ENCODE results near the gene BMP8A. TPM values are rescaled to one million over a fixed set of nuclear protein-coding genes. Genes with fewer than 3 reads are reported as not detected.

The BMP8A gene
- total RNA-seq, 2 donors from 2014 or later, result 5.4 to 9.4 TPM

DNA sequence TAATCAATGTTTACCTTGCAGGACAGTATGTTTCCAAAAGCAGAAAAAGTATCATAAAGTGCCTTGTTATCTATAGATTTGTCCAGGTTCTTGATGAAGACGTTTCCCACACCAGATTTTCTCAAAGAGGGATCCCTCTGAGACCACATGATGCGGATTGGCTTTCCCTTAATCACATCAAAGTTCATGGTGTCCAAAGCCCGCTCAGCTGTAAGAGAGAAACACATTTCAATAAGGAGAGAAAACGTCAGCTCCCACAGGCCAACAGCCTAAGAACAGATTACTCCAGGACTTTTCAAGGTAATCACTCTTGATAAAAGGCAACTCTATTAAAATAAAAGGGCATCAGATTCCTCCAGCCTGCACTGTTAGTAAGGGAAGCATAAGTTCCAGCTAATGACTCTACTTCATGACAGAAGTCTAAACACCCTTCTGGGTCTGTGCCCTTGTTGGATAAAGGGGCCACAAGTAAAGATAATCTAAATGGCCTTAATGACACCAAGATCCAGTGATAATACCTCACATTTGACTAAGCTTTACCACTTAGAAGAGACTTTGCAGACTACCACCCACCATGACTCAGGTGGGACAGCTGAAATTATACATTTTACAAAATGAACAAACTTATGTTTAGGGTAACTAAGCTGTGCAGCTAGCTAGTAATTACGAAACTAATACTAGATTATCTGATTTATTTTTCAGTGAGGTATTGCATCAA, 81.1 kb downstream of the BMP8A start:
- H3K4me3 ChIP-seq, result no peak overlapping the region
- 63% methylated on average over 5 of the region's 5 CpGs for WGBS
- H3K4me1 ChIP-seq (replicated peaks), result peaks cover 16% of the 10 kb centered on the region

DNA sequence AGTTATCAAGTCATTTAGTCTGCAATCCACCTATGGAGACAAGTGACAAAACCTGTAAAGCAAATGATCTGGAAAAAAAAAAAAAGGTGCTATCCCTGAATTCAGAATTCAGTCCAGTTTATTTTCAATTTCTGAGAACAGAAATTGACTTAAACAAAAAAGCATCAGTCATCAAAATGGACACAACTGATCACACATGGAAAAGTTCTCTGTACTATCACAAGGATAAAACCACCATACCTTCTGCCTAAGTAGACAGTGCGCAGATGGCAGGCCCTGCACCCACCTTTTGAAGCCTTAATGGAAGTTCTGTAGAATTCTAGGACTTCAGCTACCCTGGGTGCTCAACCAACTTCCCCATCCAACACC, 81.6 kb downstream of the BMP8A start:
- Histone ChIP-seq H3K9me3 (no peaks in the 10 kb centered on the region), H3K27me3 (replicated peaks; ENCODE audit: insufficient read depth) (no peaks in the 10 kb centered on the region), H3K27ac (no peak overlapping the region), H3K4me3 (no peak overlapping the region), H3K36me3 (peaks cover 15 to 21% of the 10 kb centered on the region in 2 donors), H3K4me1 (replicated peaks) (peaks cover 16% of the 10 kb centered on the region)
- TF ChIP-seq POLR2AphosphoS5 (IDR thresholded peaks at IDR 0.05) (no peak), POLR2A (IDR thresholded peaks at IDR 0.05) (no peak)
- TF ChIP-seq, protein P1, sequence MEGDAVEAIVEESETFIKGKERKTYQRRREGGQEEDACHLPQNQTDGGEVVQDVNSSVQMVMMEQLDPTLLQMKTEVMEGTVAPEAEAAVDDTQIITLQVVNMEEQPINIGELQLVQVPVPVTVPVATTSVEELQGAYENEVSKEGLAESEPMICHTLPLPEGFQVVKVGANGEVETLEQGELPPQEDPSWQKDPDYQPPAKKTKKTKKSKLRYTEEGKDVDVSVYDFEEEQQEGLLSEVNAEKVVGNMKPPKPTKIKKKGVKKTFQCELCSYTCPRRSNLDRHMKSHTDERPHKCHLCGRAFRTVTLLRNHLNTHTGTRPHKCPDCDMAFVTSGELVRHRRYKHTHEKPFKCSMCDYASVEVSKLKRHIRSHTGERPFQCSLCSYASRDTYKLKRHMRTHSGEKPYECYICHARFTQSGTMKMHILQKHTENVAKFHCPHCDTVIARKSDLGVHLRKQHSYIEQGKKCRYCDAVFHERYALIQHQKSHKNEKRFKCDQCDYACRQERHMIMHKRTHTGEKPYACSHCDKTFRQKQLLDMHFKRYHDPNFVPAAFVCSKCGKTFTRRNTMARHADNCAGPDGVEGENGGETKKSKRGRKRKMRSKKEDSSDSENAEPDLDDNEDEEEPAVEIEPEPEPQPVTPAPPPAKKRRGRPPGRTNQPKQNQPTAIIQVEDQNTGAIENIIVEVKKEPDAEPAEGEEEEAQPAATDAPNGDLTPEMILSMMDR (IDR thresholded peaks at IDR 0.05), result no peak
- 100% methylated on average over 1 of the region's 1 CpG for WGBS
- DNase-seq (ENCODE audit: low spot score), result no peak
- intact Hi-C loops (cut with DNase I), result no loop called here

More for the DNA sequence above, 81.1 kb downstream of the BMP8A start:
- H3K36me3 ChIP-seq, result peaks cover 15 to 24% of the 10 kb centered on the region in 2 donors
- no peaks in the 10 kb centered on the region for H3K27me3 ChIP-seq (replicated peaks; ENCODE audit: insufficient read depth)
- no peak overlapping the region for H3K27ac ChIP-seq
- intact Hi-C loops (cut with DNase I), result no loop called here
- DNase-seq (ENCODE audit: low spot score), result no peak
- H3K9me3 ChIP-seq, result no peaks in the 10 kb centered on the region
- TF ChIP-seq POLR2AphosphoS5 (IDR thresholded peaks at IDR 0.05), result no peak
- no peak for TF ChIP-seq POLR2A (IDR thresholded peaks at IDR 0.05)
- TF ChIP-seq, protein P1 (IDR thresholded peaks at IDR 0.05), result no peak

DNA sequence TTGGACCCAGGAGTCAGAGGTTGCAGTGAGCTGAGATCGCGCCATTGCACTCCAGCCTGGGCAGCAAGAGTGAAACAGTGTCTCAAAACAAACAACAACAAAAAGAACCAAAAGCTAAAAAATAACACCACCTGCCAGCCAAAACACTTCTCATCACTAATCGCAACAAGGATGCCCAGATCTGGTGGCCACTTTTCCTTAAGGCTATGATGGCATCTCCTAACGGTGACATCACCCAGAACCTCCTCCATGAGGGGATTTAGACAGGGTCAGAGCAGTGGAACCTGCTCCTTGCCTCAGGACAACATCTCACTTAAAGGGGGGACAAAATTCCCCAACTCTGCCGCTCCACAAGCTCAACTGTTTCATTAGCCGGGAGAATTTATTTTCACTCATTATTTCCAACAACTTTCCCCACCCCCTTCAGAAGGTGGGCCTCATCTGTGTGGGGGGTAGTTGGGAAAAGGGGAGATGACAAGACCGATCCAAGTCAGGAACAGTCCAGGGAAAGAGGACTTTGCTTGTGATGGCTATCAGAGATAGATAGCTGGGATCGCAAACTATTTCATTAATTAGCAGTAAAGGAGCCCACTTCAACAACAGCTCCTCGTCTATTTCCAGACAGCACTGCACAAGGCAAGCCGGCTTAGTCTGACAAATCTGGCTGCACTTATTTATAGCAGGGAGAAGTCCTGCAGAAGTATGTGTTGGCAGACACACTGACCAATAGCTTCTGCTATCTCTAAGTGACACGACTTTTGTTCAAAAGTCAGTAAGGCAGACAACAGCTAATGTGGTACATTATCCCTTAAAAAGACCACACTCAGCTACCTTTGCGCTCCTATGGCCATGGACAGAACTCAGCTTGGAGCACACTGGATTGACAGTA, 82.5 kb downstream of the BMP8A start:
- WGBS, result 39% methylated on average over 12 of the region's 12 CpGs
- Histone ChIP-seq H3K4me3 (peak overlapping the region in 1 of 2 donors; percentile 78), H3K27me3 (replicated peaks; ENCODE audit: insufficient read depth) (no peaks in the 10 kb centered on the region)

DNA sequence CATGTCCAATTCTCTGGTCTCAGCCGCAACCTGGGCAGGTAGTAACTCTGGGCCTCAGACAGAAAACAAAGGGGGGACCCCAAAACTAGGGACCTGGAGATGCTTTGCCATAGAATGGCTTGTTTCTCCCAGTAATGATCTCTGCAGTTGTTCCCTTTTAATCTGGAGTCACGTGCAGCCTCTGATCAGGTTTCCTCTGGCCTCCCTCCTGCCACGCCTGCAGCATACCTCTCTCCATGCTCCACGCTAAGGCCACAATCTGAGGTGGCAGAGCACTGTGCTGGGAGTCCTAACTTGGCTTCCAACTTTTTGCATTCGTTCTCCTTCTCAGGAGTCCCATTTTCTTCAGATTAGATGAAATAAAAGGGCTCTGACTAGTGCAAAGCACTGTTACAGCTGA, 83.2 kb downstream of the BMP8A start:
- Histone ChIP-seq H3K27me3 (replicated peaks; ENCODE audit: insufficient read depth) (no peaks in the 10 kb centered on the region), H3K9me3 (no peaks in the 10 kb centered on the region), H3K36me3 (peaks cover 11 to 14% of the 10 kb centered on the region in 2 donors), H3K4me1 (replicated peaks) (peaks cover 16% of the 10 kb centered on the region), H3K4me3 (peak overlapping the region in 1 of 2 donors; percentile 78), H3K27ac (peak overlapping the region in 1 of 2 donors; percentile 78)
- intact Hi-C loops (cut with DNase I), result no loop called here
- no peak for TF ChIP-seq POLR2AphosphoS5 (IDR thresholded peaks at IDR 0.05)
- WGBS, result 33% methylated on average over 4 of the region's 5 CpGs
- peak; percentile 22 for DNase-seq (ENCODE audit: low spot score)

More for the DNA sequence above, 82.5 kb downstream of the BMP8A start:
- intact Hi-C loops (cut with DNase I), result no loop called here
- no peak for DNase-seq (ENCODE audit: low spot score)
- Histone ChIP-seq H3K36me3 (peaks cover 15 to 20% of the 10 kb centered on the region in 2 donors), H3K27ac (no peak overlapping the region), H3K9me3 (no peaks in the 10 kb centered on the region), H3K4me1 (replicated peaks) (peaks cover 16% of the 10 kb centered on the region)
- TF ChIP-seq POLR2A (IDR thresholded peaks at IDR 0.05), result no peak
- TF ChIP-seq POLR2AphosphoS5 (IDR thresholded peaks at IDR 0.05), result no peak
- TF ChIP-seq, protein P1 (IDR thresholded peaks at IDR 0.05), result no peak

Small RNA genes lying within 50 kb of the gene (small RNA-seq; reads per million reads assigned to genes)
- gene SNORA55, result 1.9 to 3.8 reads per million in 2 donors

Other genes with a start within 250 kb of the BMP8A start
- gene PABPC4, start 85.2 kb downstream of the BMP8A start, total RNA-seq, result 100 to 1,000 TPM in 1 of 2 donors, 10 to 100 TPM in 1; 71.4 to 345 TPM
- 10 to 100 TPM in 1 of 2 donors, 1 to 10 TPM in 1; 2.6 to 51.9 TPM for gene HEYL, start 148.0 kb downstream of the BMP8A start, total RNA-seq
- gene NT5C1A, start 180.5 kb downstream of the BMP8A start, total RNA-seq, result under 1 TPM in 1 of 2 donors, not detected in 1; 0.91 TPM
- gene HPCAL4, start 199.8 kb downstream of the BMP8A start, total RNA-seq, result 1 to 10 TPM in 1 of 2 donors, not detected in 1; 4.9 TPM
- gene PPIE, start 247.2 kb downstream of the BMP8A start, total RNA-seq, result 10 to 100 TPM; 57.2 to 60.2 TPM